ENCODE data around the gene ZNF302.

The ZNF302 gene

GRCh38 chr19:34731019-34731829, 53.7 kb downstream of the ZNF302 start:
- TF ChIP-seq ZFP30 (CRISPR knock-in tag; IDR thresholded peaks at IDR 0.05) (no peak), ESRRG (CRISPR knock-in tag; IDR thresholded peaks at IDR 0.05) (no peak), TCF4 (CRISPR knock-in tag; IDR thresholded peaks at IDR 0.05; ENCODE audit: borderline replicate concordance) (no peak), GLIS3 (CRISPR knock-in tag; IDR thresholded peaks at IDR 0.05) (no peak), ZNF70 (CRISPR knock-in tag; IDR thresholded peaks at IDR 0.05) (no peak), PPARA (CRISPR knock-in tag; IDR thresholded peaks at IDR 0.05; ENCODE audit: borderline replicate concordance) (no peak), POU6F1 (CRISPR knock-in tag; IDR thresholded peaks at IDR 0.05; ENCODE audit: borderline replicate concordance, low read depth) (no peak), PATZ1 (CRISPR knock-in tag; IDR thresholded peaks at IDR 0.05; ENCODE audit: borderline replicate concordance) (no peak)
- ATAC-seq, result no peak

- ATAC-seq, result no peak
Observed at GRCh38 chr19:34731964-34732363, 54.5 kb downstream of the ZNF302 start.

GRCh38 chr19:34732612-34733211, 55.2 kb downstream of the ZNF302 start:
- no peak for ATAC-seq
- TF ChIP-seq CREB5 (CRISPR knock-in tag; IDR thresholded peaks at IDR 0.05; ENCODE audit: low read depth) (no peak), SNAI2 (CRISPR knock-in tag; IDR thresholded peaks at IDR 0.05) (no peak), TOX (CRISPR knock-in tag; IDR thresholded peaks at IDR 0.05; ENCODE audit: borderline replicate concordance) (no peak), RARB (CRISPR knock-in tag; IDR thresholded peaks at IDR 0.05) (no peak), ZFP3 (CRISPR knock-in tag; IDR thresholded peaks at IDR 0.05) (no peak), CSRNP3 (CRISPR knock-in tag; IDR thresholded peaks at IDR 0.05) (no peak), GLIS3 (CRISPR knock-in tag; IDR thresholded peaks at IDR 0.05) (no peak), ZFP30 (CRISPR knock-in tag; IDR thresholded peaks at IDR 0.05) (no peak), ZNF70 (CRISPR knock-in tag; IDR thresholded peaks at IDR 0.05) (no peak), ZNF8 (CRISPR knock-in tag; IDR thresholded peaks at IDR 0.05) (no peak), BACH2 (CRISPR knock-in tag; IDR thresholded peaks at IDR 0.05; ENCODE audit: borderline replicate concordance) (no peak)

More at GRCh38 chr19:34731964-34732363, 54.5 kb downstream of the ZNF302 start:
- TF ChIP-seq ZNF565 (CRISPR knock-in tag; conservative IDR thresholded peaks at IDR 0.05; ENCODE audit: low read depth) (no peak), ZFP30 (CRISPR knock-in tag; IDR thresholded peaks at IDR 0.05) (no peak), ARNTL (CRISPR knock-in tag; IDR thresholded peaks at IDR 0.05; ENCODE audit: borderline replicate concordance, low read depth) (no peak)

- peak; percentile 59 for ATAC-seq
- TF ChIP-seq ZNF565 (CRISPR knock-in tag; conservative IDR thresholded peaks at IDR 0.05; ENCODE audit: low read depth) (no peak), TOX (CRISPR knock-in tag; IDR thresholded peaks at IDR 0.05; ENCODE audit: borderline replicate concordance) (no peak), POU6F1 (CRISPR knock-in tag; IDR thresholded peaks at IDR 0.05; ENCODE audit: borderline replicate concordance, low read depth) (no peak), ARNTL (CRISPR knock-in tag; IDR thresholded peaks at IDR 0.05; ENCODE audit: borderline replicate concordance, low read depth) (no peak), ZNF70 (CRISPR knock-in tag; IDR thresholded peaks at IDR 0.05) (no peak), CSDC2 (CRISPR knock-in tag; IDR thresholded peaks at IDR 0.05) (no peak), PATZ1 (CRISPR knock-in tag; IDR thresholded peaks at IDR 0.05; ENCODE audit: borderline replicate concordance) (no peak), GLIS3 (CRISPR knock-in tag; IDR thresholded peaks at IDR 0.05) (no peak), PPARA (CRISPR knock-in tag; IDR thresholded peaks at IDR 0.05; ENCODE audit: borderline replicate concordance) (no peak), ZC3H10 (CRISPR knock-in tag; IDR thresholded peaks at IDR 0.05) (no peak), TSHZ2 (CRISPR knock-in tag; IDR thresholded peaks at IDR 0.05) (no peak)
Observed at GRCh38 chr19:34733266-34733745, 55.8 kb downstream of the ZNF302 start.
